Stimulated activated CD8-positive, alpha-beta memory T cell treated with anti-CD3 and anti-CD28 coated beads, Interleukin-7, amount 100 ng/mL, for 1 hour (primary cell): ENCODE results near the gene FILIP1L.
A peak's percentile ranks its signal among the peaks of the same experiment; 100 is the strongest.
"Not testable (repeated sequence)": the region's sequence is repeated elsewhere in the genome, so short reads cannot be mapped to it uniquely, and the experiment has no call there.

Experiments used
- DNase-seq, 2 donors: peaks; one replicate each; pipeline ENCODE4 v3.0.0-alpha.2; 2020; ENCODE audit warnings: low read depth in 2 of 2

Gene FILIP1L

DNA sequence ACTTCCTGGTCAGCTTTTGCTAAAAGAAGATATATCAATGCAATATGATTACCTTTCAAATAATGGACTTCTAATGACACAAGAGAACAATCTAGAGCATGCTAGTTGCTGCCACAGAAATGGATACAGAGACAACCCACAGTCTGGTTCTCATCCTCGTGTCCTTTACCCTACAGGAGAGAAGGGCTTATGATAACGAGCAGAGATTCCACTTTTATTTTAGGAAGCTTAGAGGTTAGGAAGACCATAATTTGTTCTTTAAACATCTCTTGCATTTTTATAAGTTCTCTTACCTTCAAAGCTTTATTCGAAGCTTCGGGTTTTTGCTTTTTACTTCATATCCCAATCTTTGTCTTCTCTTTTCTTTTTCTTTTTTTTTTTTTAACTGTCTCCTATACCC, 39.1 kb downstream of the FILIP1L start:
- no peak for DNase-seq

DNA sequence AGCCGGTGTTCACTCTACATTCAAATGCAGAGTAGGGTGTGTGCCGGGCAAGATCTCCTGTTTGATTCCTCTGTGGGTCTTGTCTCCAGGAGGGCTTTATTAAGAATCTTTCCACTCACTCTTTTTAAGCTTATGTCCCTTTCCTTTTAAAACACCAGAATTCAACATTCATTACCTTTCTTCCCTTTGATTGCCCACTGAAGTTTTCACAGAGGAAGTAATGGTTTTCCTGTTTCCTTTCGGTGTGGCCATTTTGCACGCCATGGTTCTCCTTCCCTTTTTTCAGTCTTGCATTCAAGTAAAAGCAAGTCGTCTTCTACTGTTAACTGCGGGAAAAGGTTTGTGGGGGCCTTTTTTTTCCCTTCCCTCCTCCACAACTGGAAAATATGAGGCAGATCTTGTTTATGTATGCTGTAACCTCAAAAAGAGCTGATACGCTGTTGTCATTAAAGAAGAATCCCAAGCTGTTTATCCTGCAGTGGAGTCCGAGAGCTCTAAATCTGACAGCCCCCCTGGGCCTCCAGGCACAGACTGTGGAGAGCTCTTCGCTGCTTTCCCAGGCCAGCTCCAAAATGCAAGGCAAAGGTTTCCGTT, 40.5 kb downstream of the FILIP1L start:
- no peak for DNase-seq

DNA sequence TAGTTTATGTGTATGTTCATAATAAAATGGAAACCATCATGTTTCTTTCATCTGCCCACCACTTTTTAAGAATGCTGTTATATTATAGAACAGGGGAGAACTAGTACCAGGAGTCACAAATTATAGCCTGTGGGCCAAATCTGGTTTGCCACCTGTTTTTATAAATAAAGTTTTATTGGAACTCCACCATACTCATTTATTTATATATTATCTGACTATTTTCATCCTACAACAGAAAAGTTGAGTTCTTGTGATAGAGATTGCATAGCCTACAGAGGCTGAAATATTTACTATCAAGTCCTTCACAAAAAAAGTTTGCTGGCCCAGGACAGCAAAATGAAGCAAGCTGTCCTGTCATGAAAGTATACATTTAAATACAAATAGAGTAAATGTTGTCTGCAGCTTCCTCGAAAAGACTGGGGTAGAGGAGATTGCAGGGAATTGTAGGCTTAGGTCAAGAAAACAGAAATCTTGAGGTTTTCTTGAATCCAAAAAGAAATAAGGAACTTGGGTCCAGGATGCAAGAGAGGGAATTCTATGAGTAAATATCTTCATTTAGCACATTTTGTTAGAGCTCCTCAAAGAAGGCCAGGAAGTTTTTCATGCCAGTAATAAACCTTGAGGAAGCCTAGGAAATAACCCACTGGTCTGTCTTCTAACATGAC, 41.1 kb downstream of the FILIP1L start:
- DNase-seq = no peak

DNA sequence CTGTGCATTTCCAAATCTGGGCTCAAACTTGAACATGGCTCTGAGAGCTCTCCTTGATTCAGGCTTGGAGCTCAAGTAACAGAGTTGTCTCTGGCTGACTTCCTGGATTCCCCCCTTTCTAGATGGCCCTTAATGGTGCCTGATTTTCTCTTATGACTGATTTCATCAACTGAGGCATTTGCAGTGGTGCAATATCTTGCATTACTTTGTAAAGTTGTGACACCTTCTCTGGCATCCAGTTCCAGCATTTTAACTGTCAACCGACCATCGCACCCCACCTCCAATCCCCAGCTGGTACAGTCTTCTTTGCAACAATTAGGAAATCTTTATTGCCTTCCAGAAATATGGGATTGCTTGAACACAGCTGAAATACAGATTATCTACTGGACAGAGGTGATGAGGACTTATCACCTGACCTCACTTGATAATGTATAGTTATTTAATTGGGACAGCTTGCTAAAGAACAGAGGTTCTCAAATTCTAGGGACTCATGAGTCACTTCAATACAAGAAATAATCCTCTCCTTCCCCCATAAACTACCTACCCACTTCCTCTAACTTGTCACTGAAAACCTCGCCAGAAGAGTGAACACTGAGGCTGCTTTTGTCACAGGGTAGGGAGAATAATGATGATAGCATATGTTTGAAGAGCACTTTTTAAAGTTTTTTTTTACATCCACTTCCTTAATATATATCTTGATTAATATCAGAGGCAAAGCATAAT, 41.8 kb downstream of the FILIP1L start:
- no peak for DNase-seq

DNA sequence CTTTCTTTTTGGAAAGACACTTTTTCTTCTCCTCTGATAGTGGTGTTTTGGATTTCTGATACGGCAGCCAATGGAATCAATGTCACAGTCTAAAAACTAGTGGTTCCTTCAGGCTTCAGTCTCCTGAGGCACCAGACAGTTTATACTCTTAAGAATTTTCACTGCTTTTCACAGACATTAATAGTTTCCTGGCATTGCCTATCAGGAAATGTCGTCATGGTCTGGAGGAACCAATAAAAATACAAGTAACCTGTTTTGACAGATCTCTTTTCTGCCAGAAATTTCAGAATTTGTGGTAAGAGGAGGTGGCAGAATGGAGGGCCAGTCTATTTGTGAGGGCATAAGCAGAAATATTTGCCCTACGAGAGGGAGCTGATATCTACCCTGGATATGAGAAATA, 44.8 kb downstream of the FILIP1L start:
- DNase-seq = no peak

DNA sequence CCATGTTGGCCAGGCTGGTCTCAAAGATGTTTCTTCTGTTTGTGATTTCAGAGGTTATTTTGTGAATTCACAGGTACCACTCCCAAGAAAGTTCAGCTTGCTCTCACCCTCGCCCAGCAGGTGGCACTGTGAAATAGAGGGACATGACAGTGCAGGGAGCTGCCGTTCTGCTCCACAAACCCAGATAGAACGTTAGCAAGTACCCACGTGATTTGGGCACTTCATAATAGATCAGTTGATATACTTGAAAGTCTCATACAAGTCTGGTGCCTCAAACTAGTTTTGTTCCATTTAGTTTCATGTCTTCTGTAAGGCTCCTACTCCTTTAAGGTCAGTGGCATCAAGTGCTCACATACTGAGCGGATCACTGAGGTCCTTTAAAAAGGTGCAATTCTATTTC, 45.5 kb downstream of the FILIP1L start:
- DNase-seq = peak; percentile 44 to 49

DNA sequence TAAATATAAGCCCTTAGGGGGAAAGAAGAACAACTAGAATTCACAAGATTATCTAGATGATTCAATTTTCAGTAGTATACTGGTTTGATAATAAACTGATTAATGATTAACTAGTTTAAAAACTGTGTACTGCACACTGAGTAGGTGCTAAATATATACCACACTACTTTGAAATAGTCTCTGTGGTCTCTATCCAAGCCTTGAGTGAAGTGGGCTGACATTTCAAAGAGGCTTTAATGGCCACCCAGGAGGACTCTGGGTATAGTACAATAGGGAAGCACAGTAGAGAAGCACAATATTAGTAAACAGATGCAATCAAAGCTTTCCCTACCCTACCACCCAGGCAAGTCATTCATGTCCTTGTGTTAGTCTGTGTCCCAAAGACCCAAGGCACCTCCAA, 46.7 kb downstream of the FILIP1L start:
- DNase-seq = no peak

DNA sequence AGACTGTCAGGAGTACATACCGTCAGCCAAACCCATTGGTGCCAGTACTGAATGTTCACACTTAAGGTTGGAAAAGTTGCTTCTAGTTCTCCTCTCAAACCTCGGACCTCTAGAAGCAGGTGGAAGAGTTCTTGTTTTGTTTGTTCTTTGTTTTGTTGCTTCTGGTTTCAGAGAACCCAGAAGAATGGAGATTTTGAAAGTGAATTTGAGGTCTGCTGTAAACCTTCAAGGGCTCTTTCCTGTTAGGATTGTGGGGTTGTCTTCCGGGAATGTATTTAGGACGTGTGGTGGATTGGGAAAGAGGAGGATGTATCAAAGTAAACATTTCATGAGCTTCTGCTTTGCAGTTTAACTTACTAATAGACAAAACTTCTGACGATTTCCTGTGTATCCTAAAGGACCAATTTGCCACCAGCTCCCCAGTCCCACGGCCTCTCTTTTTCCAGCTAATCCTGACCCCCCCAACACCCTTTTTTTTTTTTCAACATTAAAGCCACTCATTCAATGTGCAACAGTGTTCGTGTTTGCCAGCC, 50.3 kb downstream of the FILIP1L start:
- no peak for DNase-seq

DNA sequence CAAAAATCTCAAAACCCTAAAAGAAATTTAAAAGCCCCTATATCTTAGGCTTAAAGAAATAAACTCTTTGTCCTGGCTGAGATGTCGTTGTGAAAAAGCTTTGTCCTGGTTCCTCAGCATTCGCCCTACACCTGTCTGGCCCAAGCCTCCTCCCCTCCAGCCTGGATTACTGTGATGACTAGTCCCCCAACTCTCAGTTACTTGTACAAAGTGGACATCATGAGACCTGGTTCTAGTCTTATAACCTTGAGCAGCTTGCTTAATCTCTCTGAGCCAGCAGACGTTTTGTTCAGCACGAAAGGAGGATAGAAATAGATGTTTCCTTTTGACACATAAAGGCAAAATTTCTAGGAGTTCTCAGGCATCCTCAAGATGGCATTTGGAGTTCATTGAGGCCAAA, 51.6 kb downstream of the FILIP1L start:
- no peak for DNase-seq

DNA sequence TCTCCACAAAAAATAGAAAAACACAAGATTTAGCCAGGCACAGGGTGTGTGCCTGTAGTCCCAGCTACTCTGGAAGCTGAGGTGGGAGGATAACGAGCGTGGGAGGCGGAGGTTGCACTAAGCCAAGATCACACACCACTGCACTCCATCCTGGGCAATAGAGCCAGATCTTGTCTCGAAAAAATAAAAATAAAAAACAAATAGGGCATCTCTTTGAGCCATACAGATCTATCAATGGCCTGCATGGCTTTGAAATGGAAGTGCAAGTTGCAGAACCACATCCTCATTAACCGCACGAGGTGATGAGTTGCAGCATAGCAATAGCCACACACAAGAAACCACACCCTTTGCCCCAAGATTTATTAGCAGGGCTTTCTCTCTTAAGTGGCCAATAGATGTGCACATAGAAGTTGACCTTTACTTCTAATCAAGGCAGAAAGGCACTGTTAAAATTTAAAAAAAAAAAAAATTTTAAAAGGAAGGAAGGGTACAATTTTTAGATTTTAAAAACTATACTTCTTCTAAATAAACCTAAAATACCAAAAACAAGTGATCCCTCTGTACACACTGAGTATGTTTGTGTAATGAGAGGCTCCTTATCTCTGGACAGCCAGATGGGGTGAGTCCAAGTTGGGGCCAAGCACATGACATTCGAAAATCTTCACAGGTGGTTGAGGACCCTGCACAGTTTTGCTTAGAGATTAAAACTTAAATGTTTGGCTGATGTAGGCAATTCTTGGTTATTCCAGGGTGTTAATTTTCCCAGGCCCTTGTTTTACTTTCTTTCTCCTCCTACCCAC, 53.4 kb downstream of the FILIP1L start:
- no peak for DNase-seq

DNA sequence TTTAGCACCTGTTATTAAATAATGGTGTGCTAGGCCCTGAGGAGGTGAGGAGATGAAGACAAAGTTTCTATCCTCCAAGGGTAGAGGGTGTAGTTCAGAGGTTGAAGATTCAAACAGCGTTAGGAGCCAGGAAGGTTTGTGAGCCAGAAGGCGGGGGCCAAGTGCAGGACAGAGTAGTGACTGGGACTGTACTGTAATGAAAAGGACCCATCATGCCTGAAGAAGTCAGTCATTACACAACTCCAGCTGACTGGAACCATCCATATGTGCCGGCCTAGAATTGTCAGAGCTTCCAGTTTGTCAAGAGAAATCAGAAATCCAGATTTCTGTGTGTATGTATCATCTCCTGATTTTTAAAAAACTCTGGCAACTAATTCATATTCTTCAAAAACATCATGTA, 54.8 kb downstream of the FILIP1L start:
- no peak for DNase-seq

DNA sequence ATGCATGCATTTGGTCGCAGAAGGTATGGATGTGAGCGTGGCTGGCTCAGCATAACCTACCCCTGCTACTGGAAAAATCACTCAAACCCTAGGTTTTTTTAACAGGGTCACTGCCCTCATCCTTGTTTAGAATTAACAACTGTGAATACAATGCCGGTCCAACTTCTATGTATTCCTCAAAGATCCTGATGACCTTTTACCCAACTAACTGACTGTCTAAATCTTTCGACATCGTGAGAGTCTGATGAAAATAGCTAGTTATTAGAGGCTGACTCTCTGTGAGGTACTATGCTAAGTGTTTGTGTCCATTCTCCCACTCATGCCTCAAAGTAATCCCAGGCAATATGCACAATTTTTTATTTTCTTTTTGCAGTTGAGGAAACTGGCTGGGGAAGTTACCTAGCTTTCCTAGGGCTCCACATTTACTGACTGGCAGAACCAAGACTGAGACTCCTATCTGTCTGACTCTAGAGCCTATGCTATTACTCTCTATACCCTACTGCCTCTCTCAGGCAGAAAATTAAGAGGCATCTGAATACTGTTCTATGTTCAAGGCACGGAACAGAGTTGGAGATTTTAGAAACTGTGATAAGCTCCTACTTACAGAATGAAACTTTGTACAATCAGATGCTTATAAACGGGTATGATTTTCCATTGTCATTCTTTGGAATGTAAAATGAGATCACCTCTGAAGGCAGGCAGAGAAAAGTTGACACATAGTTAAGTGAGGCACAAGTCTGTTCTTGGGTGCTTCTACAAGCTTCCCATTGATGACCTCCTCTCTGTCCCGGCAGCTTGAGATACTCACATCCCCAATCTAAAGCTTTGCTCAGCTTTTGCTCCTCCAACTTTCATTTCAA, 56.4 kb downstream of the FILIP1L start:
- DNase-seq = no peak

DNA sequence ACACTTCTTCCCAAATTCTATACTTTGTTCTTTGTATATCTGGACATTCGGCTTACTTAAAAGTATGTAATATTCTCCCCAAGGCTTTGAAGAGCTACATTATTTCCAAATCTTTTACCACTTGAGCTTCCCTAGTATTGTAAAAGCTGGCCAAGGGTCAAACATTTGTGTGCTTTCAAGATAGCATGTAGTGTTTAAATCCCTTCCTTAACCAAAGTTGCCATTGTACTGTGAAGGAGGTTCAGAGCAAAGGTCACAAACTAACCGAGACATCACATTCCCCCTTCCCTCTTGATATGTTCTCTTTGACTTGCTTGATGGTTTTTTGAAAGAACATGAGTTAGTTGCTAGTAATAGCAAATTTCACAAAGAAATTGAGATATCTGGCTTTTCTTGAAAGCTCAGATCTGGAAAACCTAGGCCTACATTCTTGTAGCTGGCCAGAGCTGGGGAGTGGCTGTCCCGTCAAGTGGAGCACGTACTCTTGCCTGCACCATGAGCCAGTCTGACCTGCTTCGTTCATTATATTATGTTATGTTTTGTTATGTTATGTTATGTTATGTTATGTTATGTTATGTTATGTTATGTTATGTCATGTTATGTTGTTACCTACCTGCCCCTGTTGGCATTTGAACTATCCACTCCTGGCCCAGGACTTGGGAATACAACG, 60.2 kb downstream of the FILIP1L start:
- DNase-seq = no peak

DNA sequence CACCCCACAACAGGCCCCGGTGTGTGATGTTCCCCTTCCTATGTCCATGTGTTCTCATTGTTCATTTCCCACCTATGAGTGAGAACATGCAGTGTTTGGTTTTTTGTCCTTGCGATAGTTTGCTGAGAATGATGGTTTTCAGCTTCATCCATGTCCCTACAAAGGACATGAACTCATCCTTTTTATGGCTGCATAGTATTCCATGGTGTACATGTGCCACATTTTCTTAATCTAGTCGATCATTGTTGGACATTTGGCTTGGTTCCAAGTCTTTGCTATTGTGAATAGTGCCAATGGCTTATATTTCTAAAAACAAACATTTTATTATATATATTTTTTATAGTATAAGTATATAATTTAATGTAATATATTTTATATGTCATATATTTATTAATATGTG, 62.8 kb downstream of the FILIP1L start:
- DNase-seq = not testable (repeated sequence)

DNA sequence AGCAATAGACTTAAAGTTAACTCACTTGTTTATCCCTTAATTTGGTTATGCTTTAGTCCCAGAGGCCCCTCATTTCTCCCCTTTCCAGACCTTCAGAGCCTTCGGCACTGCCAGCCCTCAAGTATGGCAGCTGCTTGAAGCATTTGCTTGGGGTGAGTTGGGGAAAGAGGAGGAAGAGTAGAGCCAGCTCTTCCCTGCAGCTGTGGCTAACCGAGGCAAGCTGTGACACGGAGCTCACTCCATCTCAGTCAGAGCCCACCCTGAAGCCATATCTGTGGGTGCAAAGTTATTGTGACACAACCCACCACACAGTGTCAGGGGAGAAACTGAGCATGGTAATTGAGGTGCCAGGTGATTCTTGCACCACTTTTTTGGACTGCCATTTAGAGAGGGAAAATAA, 66.1 kb downstream of the FILIP1L start:
- no peak for DNase-seq

DNA sequence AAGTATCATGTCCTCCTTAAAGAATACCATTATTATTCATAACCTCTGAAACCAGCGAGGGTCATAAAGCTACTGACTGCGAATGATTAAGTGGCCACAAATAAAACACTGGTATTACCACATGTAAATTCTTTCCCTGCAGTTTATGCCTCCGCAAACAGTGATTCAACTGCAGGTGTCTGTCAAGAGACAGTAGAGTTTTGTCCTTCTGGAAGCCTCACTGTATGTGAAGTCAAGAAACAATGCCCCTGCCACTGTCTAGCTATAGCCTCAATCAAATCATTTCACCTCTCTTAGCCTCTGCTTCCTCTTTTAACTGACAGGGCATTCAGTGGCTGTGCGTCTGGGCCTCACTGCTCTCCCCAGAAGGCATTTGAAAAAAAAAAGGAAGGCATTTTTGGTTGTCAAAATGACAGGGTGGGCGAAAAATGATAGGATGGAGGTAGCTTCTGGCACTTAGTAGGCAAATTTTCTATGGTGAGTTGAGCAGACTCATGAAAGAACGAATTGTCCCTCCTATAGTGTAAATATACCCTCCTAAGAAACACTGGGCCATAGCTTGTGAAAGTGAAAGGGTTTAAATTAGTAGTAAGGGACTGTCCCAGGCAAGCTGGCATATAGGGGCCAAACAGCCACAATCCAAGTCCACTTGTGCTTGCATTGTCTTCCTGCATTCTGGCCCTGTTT, 66.7 kb downstream of the FILIP1L start:
- no peak for DNase-seq

DNA sequence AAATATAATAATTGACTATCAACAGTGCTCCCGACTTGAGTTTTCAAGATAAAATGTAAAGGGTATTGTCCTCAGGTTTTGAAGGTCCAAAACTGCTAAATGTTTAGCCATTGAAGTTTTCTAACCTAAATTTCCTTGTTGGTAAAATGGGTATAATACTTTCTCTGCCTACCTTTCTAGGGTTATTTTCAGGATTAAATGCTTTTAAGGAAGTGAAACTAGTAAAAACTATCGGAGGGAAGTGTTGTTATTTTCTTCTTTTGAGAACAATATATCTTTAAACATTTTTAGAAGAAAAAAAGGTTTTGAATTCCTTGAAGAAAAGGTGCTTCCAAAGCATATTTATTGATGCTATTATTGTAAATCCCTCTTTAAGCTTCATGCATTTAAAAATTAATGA, 67.3 kb downstream of the FILIP1L start:
- no peak for DNase-seq

DNA sequence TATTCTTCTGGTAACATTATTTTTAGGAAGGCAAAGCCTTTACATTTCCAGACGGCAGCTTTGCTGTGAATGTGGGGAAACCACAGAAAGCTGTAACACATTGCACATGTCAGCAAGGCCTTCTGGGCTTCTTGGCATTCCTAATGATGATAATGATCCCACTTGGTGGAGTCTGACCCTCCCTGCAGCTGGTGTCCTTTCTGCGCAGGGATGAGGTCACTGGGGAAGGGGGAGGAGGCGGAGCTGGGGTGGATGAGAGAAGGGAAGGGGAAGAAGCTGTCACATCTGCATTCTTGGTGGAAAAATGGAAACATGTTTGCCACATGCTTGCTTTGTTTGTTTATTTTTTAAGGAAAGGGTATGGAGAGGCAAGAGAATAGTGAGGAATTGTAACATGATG, 68.6 kb downstream of the FILIP1L start:
- DNase-seq = no peak

DNA sequence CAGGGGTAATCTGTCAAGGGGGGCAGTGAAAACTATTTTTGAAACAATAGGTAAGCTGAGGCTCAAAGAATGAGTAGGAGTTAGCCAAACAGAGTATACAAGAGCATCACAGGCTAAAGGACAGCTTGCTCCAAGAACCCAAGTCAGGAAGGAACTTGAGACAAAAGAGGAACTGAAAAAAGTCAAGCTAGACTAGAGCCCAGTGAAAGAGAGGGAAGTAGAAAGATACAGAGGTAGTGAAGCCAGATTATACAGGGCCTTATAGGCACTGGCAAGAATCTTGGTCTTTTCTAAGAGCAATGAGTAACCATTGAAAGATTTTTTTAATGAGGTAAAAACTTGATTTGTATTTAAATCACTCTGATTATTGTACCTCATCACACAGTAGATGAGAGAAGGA, 69.9 kb downstream of the FILIP1L start:
- no peak for DNase-seq

DNA sequence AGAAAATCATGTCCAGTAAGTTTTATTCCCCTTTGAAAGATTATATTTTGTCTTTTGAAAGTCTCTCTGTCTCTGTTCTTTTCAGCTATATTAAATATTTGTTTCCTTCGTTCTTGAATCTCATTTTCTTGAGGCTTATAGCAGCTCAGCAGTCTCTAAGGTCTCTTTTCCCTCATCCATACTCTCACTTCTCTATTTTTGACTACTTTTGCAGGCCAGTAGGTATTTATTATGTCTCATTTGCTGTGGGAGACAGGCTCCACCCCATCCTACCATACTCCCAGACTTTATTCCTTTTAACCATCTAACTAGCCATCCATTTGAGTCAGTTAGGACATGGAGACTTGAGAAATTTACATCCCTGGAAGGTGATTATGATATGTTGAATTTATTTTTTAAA, 71.0 kb downstream of the FILIP1L start:
- no peak for DNase-seq
